Posterior vena cava (tissue), 2 donors: ENCODE measurements around the gene HHLA2. TPM values are rescaled to one million over a fixed set of nuclear protein-coding genes. Genes with fewer than 3 reads are reported as not detected.

Experiments used
- DNase-seq: peaks from one replicate; pipeline ENCODE4 v3.0.0-alpha.2; 2020; ENCODE audit warnings: low spot score
- intact Hi-C, 2 donors: fragments of 100-400 bp; cut with DNase I; formaldehyde crosslinking; loops; one replicate each; pipeline versions ENCODE4 v1.14.1 to v1.14.2; 2022 to 2023
- total RNA-seq, 2 donors: library from RNA; stranded (reverse); fragmentation: NEBNext Ultra II Directional; extraction: Animal tissue kit (Norgen Biotek cat#: 25700); gene quantifications; one replicate each; pipeline ENCODE4 v1.2.1, GENCODE V29; 2021
- donor health status: DM: yes; HTN: yes; CAD: no.
- donor health status: DM: yes; HTN: yes; CAD: no.

Gene HHLA2
- total RNA-seq, 2 donors from 2014 or later = not detected

GRCh38 chr3:108295421-108296175 lies 750 bp upstream of the HHLA2 start:
- DNase-seq = no peak
- intact Hi-C loops = no loop called here

GRCh38 chr3:108297647-108298046 lies 1.3 kb downstream of the HHLA2 start:
- intact Hi-C loops = no loop called here
- DNase-seq = no peak

- no peak for DNase-seq
- intact Hi-C loops = no loop called here
Measured at GRCh38 chr3:108298056-108298455, 1.7 kb downstream of the HHLA2 start.

GRCh38 chr3:108300103-108300849 lies 3.9 kb downstream of the HHLA2 start:
- DNase-seq = no peak
- intact Hi-C loops = no loop called here

GRCh38 chr3:108301695-108302404 lies 5.5 kb downstream of the HHLA2 start:
- intact Hi-C loops = no loop called here

GRCh38 chr3:108302570-108302969 lies 6.2 kb downstream of the HHLA2 start:
- intact Hi-C loops = no loop called here
- no peak for DNase-seq

More at GRCh38 chr3:108301695-108302404, 5.5 kb downstream of the HHLA2 start:
- no peak for DNase-seq

GRCh38 chr3:108305484-108306172 lies 9.3 kb downstream of the HHLA2 start:
- DNase-seq = no peak
- intact Hi-C loops = no loop called here

- intact Hi-C loops = no loop called here
- no peak for DNase-seq
Measured at GRCh38 chr3:108311797-108312196, 15.4 kb downstream of the HHLA2 start.

- intact Hi-C loops = no loop called here
- no peak for DNase-seq
Measured at GRCh38 chr3:108312656-108313055, 16.3 kb downstream of the HHLA2 start.

GRCh38 chr3:108315767-108316301 lies 19.5 kb downstream of the HHLA2 start:
- no peak for DNase-seq
- intact Hi-C loops = loop anchor here in 1 of 2 donors (5.0 kb wide), 1 partner anchor 596 kb away; no protein-coding TSS in a partner anchor

GRCh38 chr3:108319428-108320082 lies 23.2 kb downstream of the HHLA2 start:
- intact Hi-C loops = loop anchor here in 1 of 2 donors (5.0 kb wide), 1 partner anchor 593 kb away; no protein-coding TSS in a partner anchor

GRCh38 chr3:108320746-108321350 lies 24.5 kb downstream of the HHLA2 start:
- intact Hi-C loops = no loop called here
- no peak for DNase-seq

More at GRCh38 chr3:108319428-108320082, 23.2 kb downstream of the HHLA2 start:
- DNase-seq = no peak

- intact Hi-C loops = no loop called here
- DNase-seq = no peak
Measured at GRCh38 chr3:108322352-108322751, 26.0 kb downstream of the HHLA2 start.

GRCh38 chr3:108324177-108324576 lies 27.8 kb downstream of the HHLA2 start:
- DNase-seq = no peak
- intact Hi-C loops = no loop called here

- no peak for DNase-seq
- intact Hi-C loops = no loop called here
Measured at GRCh38 chr3:108327168-108327567, 30.8 kb downstream of the HHLA2 start.

- no peak for DNase-seq
- intact Hi-C loops = no loop called here
Measured at GRCh38 chr3:108328821-108329486, 32.6 kb downstream of the HHLA2 start.

GRCh38 chr3:108329508-108329907 lies 33.2 kb downstream of the HHLA2 start:
- no peak for DNase-seq
- intact Hi-C loops = no loop called here

- intact Hi-C loops = no loop called here
- no peak for DNase-seq
Measured at GRCh38 chr3:108329947-108330346, 33.6 kb downstream of the HHLA2 start.
